H1 (cell line): ENCODE data around the gene FGF12. TPM values are rescaled to one million over a fixed set of nuclear protein-coding genes. Genes with fewer than 3 reads are reported as not detected.

Experiments
- CTCF ChIA-PET: fragments of 300-600 bp; sonication (Branson Sonifier 250); formaldehyde crosslinking; loops from one replicate; lab custom pipeline; 2021; ENCODE audit not compliant: partially characterized antibody; lab: Charles Lee
- POLR2A ChIA-PET: fragments of 300-600 bp; sonication (Branson Sonifier 250); formaldehyde crosslinking; loops from one replicate; lab custom pipeline; 2021; ENCODE audit warnings: inconsistent platforms; ENCODE audit not compliant: partially characterized antibody; lab: Charles Lee
- DNase-seq, 2 experiments: peaks; one replicate each; pipeline versions ENCODE4 v3.0.0 to v3.0.0-alpha.2; 2010 to 2022; ENCODE audit warnings: low spot score in 2 of 2, low read depth in 1 of 2, mixed read lengths in 1 of 2
- FAIRE-seq: peaks from 2 replicates; lab custom pipeline; 2011; peaks lifted over from hg19 to GRCh38; lab: Jason Lieb, UNC
- H2AFZ ChIP-seq: 2 replicates; pipeline ENCODE4 v1.8.1; 2012; ENCODE audit warnings: low read length, inconsistent platforms
- H2AK5ac ChIP-seq: 2 replicates; pipeline ENCODE4 v1.6.1; 2013; ENCODE audit warnings: low read depth, low read length
- H2BK120ac ChIP-seq: replicated peaks from 2 replicates; pipeline ENCODE3; 2013; ENCODE audit warnings: low read depth, low read length, inconsistent platforms
- H2BK12ac ChIP-seq: 2 replicates; pipeline ENCODE4 v1.6.1; 2013; ENCODE audit warnings: low read depth, low read length
- H2BK15ac ChIP-seq: 2 replicates; pipeline ENCODE4 v1.6.1; 2013; ENCODE audit warnings: low read length
- H2BK20ac ChIP-seq: 2 replicates; pipeline ENCODE4 v1.6.1; 2013; ENCODE audit warnings: low read length
- H2BK5ac ChIP-seq: 2 replicates; pipeline ENCODE4 v1.6.1; 2013; ENCODE audit warnings: low read depth, low read length
- H3K14ac ChIP-seq: 2 replicates; pipeline ENCODE4 v1.6.1; 2013; ENCODE audit warnings: inconsistent platforms; ENCODE audit not compliant: insufficient read length
- H3K18ac ChIP-seq: 2 replicates; pipeline ENCODE4 v1.6.1; 2013; ENCODE audit warnings: low read length; ENCODE audit errors: extremely low read depth
- H3K23ac ChIP-seq: 2 replicates; pipeline ENCODE4 v1.6.1; 2013; ENCODE audit warnings: inconsistent platforms; ENCODE audit not compliant: insufficient read length
- H3K23me2 ChIP-seq: 2 replicates; pipeline ENCODE4 v1.6.1; 2013; ENCODE audit warnings: low read depth, low read length
- H3K27ac ChIP-seq: 2 replicates; pipeline ENCODE4 v1.6.1; 2011; ENCODE audit warnings: low read depth, low read length, inconsistent platforms
- H3K27me3 ChIP-seq, 4 experiments: replicated peaks in 1 of 4; 1 replicate in 1 of 4; 2 replicates in 3 of 4; pipeline versions ENCODE4 v1.6.1 to v1.8.1; 2011 to 2013; ENCODE audit warnings: low read length in 3 of 4, mild to moderate bottlenecking in 3 of 4, inconsistent platforms in 2 of 4, mixed read lengths in 2 of 4, moderate library complexity in 1 of 4; ENCODE audit not compliant: control insufficient read depth in 3 of 4, insufficient read depth in 3 of 4; ENCODE audit errors: extremely low read depth in 1 of 4
- H3K36me3 ChIP-seq, 4 experiments: 2 replicates each; pipeline versions ENCODE4 v1.6.1 to v1.8.1; 2011 to 2013; ENCODE audit warnings: mild to moderate bottlenecking in 4 of 4, low read length in 3 of 4, moderate library complexity in 2 of 4, control low read depth in 1 of 4, inconsistent platforms in 1 of 4; ENCODE audit not compliant: insufficient read depth in 4 of 4, control insufficient read depth in 2 of 4
- H3K4ac ChIP-seq: replicated peaks from 2 replicates; pipeline ENCODE3; 2013; ENCODE audit warnings: low read length, low read depth, mixed read lengths, inconsistent platforms; ENCODE audit not compliant: insufficient read length
- H3K4me1 ChIP-seq, 4 experiments: replicated peaks in 1 of 4; 1 replicate in 1 of 4; 2 replicates in 3 of 4; pipeline versions ENCODE4 v1.6.1 to v1.8.1; 2011 to 2013; ENCODE audit warnings: low read length in 3 of 4, inconsistent platforms in 2 of 4, mixed read lengths in 1 of 4; ENCODE audit not compliant: insufficient read depth in 4 of 4, control insufficient read depth in 3 of 4
- H3K4me2 ChIP-seq, 2 experiments: 2 replicates each; pipeline versions ENCODE4 v1.6.1 to v1.8.1; 2011 to 2013; ENCODE audit warnings: low read depth in 2 of 2, low read length in 2 of 2, control low read depth in 1 of 2, inconsistent platforms in 1 of 2, mild to moderate bottlenecking in 1 of 2; ENCODE audit not compliant: insufficient read depth in 1 of 2
- H3K4me3 ChIP-seq, 4 experiments: fragments of 200-600, 300-600 bp in 1 of 4; sonication (generic), shearing (Covaris generic), sonication (Bioruptor Twin) in 1 of 4; 2 replicates each; pipeline versions ENCODE4 v1.5.1 to v1.8.1; 2011 to 2016; ENCODE audit warnings: low read length in 4 of 4, low read depth in 3 of 4, control low read depth in 2 of 4, inconsistent platforms in 2 of 4, mild to moderate bottlenecking in 2 of 4, mixed read lengths in 1 of 4, moderate library complexity in 1 of 4; ENCODE audit not compliant: insufficient read depth in 2 of 4; ENCODE audit errors: extremely low read depth in 1 of 4
- H3K56ac ChIP-seq: replicated peaks from 2 replicates; pipeline ENCODE3; 2013; ENCODE audit warnings: low read depth, mild to moderate bottlenecking, mixed read lengths, low read length, inconsistent platforms; ENCODE audit not compliant: insufficient read length
- H3K79me1 ChIP-seq: 2 replicates; pipeline ENCODE4 v1.6.1; 2013; ENCODE audit warnings: low read depth, low read length, control low read depth
- H3K79me2 ChIP-seq, 2 experiments: 2 replicates each; pipeline versions ENCODE4 v1.6.1 to v1.8.1; 2012 to 2013; ENCODE audit warnings: low read length in 2 of 2, mild to moderate bottlenecking in 2 of 2, inconsistent platforms in 1 of 2; ENCODE audit not compliant: insufficient read depth in 2 of 2, control insufficient read depth in 1 of 2
- H3K9ac ChIP-seq, 4 experiments: replicated peaks in 1 of 4; 1 replicate in 1 of 4; 2 replicates in 3 of 4; pipeline versions ENCODE4 v1.6.1 to v1.8.1; 2011 to 2013; ENCODE audit warnings: low read depth in 3 of 4, low read length in 3 of 4, control low read depth in 2 of 4, mild to moderate bottlenecking in 2 of 4, moderate library complexity in 2 of 4, inconsistent platforms in 1 of 4; ENCODE audit errors: extremely low read depth in 1 of 4
- H3K9me3 ChIP-seq, 2 experiments: 2 replicates each; pipeline versions ENCODE4 v1.6.1 to v1.8.1; 2012 to 2013; ENCODE audit warnings: mild to moderate bottlenecking in 2 of 2, moderate library complexity in 2 of 2, control low read depth in 1 of 2, inconsistent platforms in 1 of 2, low read depth in 1 of 2, low read length in 1 of 2, mixed read lengths in 1 of 2; ENCODE audit not compliant: insufficient read depth in 2 of 2
- H4K20me1 ChIP-seq, 2 experiments: replicated peaks in 1 of 2; 2 replicates each; pipeline versions ENCODE3 to v1.8.1; 2011 to 2013; ENCODE audit warnings: inconsistent platforms in 2 of 2, low read length in 2 of 2, mild to moderate bottlenecking in 1 of 2; ENCODE audit not compliant: insufficient read depth in 2 of 2, control insufficient read depth in 1 of 2
- H4K5ac ChIP-seq: 2 replicates; pipeline ENCODE4 v1.6.1; 2013; ENCODE audit warnings: low read length, low read depth, mixed read lengths, inconsistent platforms; ENCODE audit not compliant: insufficient read length
- H4K8ac ChIP-seq: 2 replicates; pipeline ENCODE4 v1.8.0; 2013; ENCODE audit warnings: mild to moderate bottlenecking, moderate library complexity, low read length, inconsistent platforms; ENCODE audit not compliant: insufficient read depth; ENCODE audit errors: extremely low read depth
- H4K91ac ChIP-seq: replicated peaks from 2 replicates; pipeline ENCODE3; 2013; ENCODE audit warnings: low read length, mixed read lengths, inconsistent platforms; ENCODE audit not compliant: insufficient read length
- ATF2 ChIP-seq: IDR thresholded peaks from 2 replicates; pipeline ENCODE4 v1.6.1; 2012; ENCODE audit warnings: low read length, inconsistent platforms
- ATF3 ChIP-seq: IDR thresholded peaks from 2 replicates; pipeline ENCODE4 v1.6.1; 2011; ENCODE audit warnings: low read depth, mild to moderate bottlenecking, low read length; ENCODE audit not compliant: insufficient read depth
- KDM5A ChIP-seq: fragments of 200-600 bp; IDR thresholded peaks from 2 replicates; pipeline ENCODE4 v1.7.1; 2012; ENCODE audit warnings: mild to moderate bottlenecking, low read length, inconsistent platforms, mixed read lengths
- POU5F1 ChIP-seq: IDR thresholded peaks from 2 replicates; pipeline ENCODE4 v1.6.1; 2011; ENCODE audit warnings: low read depth, mild to moderate bottlenecking, low read length, moderate library complexity
- RAD21 ChIP-seq, 2 experiments: IDR thresholded peaks in 1 of 2; conservative IDR thresholded peaks in 1 of 2; 2 replicates each; pipeline ENCODE4 v1.6.1; 2011; ENCODE audit warnings: low read depth in 2 of 2, low read length in 2 of 2, improper control_type of control experiment in 1 of 2, inconsistent platforms in 1 of 2, mild to moderate bottlenecking in 1 of 2, moderate library complexity in 1 of 2
- SP1 ChIP-seq: IDR thresholded peaks from 2 replicates; pipeline ENCODE4 v1.6.1; 2011; ENCODE audit warnings: low read depth, low read length
- WGBS, 2 experiments: shearing (Covaris generic) in 1 of 2; methylation state at CpG; one replicate each; pipeline versions ENCODE4 v1.1.6 to v1.1.7; 2013 to 2015; ENCODE audit warnings: low lambda C conversion rate in 2 of 2, mixed read lengths in 2 of 2, inconsistent platforms in 1 of 2, low coverage in 1 of 2, missing lambda C conversion rate in 1 of 2; ENCODE audit not compliant: insufficient replicate concordance in 2 of 2, insufficient coverage in 1 of 2, insufficient read length in 1 of 2; ENCODE audit errors: extremely low coverage in 1 of 2, missing lambda C conversion rate in 1 of 2; 5-methylcytosine and 5-hydroxymethylcytosine counted together
- polyA plus RNA-seq, 7 experiments: library from polyadenylated mRNA; depleted of rRNA in 3 of 7; stranded (reverse) in 5 of 7; unstranded in 2 of 7; fragments of >200 nt in 5 of 7; fragments of 200-250 nt in 2 of 7; gene quantifications; 1 replicate in 5 of 7; 2 replicates in 1 of 7; 4 replicates in 1 of 7; pipeline versions ENCODE4 v1.2.1 to v1.2.3, GENCODE V29; 2011 to 2013; ENCODE audit warnings: missing spikeins in 2 of 7, mixed read lengths in 2 of 7
- total RNA-seq: library from RNA; stranded (reverse); fragmentation: NEBNext Ultra II Directional; extraction: Animal tissue kit (Norgen Biotek cat#: 25700); gene quantifications from 2 replicates; pipeline ENCODE4 v1.2.1, GENCODE V29; 2021

The FGF12 gene
- total and polyA plus RNA-seq, 2 of the 8 experiments (the other 6 are each of a cell fraction or from before 2014, with no cell fraction given): 4.1 to 16.6 TPM

DNA sequence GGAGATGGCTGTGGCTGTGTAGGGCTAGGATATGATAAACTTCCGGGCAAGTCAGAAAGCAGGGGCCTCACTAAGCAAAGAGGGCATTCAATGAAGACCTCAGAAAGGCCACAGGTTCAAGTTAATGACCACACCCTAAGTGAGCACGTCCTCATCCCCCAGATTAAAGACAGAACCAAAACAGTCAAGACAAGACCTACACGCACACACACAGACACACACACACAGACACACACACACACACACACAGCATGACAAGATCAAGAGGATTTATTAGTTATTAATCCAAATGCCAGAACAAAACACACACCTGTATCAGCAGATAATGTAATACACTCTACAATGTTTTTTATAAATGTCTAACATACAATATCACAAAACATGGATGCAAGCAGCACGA, 546.2 kb downstream of the FGF12 start:
- FAIRE-seq: no peak

More for the DNA sequence above, 546.2 kb downstream of the FGF12 start:
- no peak for TF ChIP-seq POU5F1
- TF ChIP-seq SP1: no peak
- TF ChIP-seq ATF3: no peak
- no peak for TF ChIP-seq RAD21 (IDR thresholded peaks at IDR 0.05 in 1 of 2, conservative IDR thresholded peaks at IDR 0.05 in 1 of 2; ENCODE audit: low read depth in 2 of 2, low read length in 2 of 2)
- no peak for TF ChIP-seq KDM5A
- TF ChIP-seq ATF2: no peak
- Histone ChIP-seq H3K9ac (no peak overlapping the region), H3K4me2 (no peak overlapping the region), H3K14ac (no peak overlapping the region), H3K79me2 (no peaks in the 10 kb centered on the region), H3K27me3 (peaks cover 8 to 36% (median 26%) of the 10 kb centered on the region in 4 experiments; a peak in 6 of 7 replicates), H3K9me3 (no peaks in the 10 kb centered on the region), H2AFZ (no peak overlapping the region), H2AK5ac (no peak overlapping the region), H4K8ac (no peak overlapping the region), H2BK120ac (no peak overlapping the region), H3K27ac (no peak overlapping the region), H3K23ac (no peak overlapping the region), H3K23me2 (no peaks in the 10 kb centered on the region), H3K56ac (no peak overlapping the region), H3K18ac (no peak overlapping the region; the same call in 1 of the 2 replicates), H3K4me1 (peaks cover 0 to 3% (median 0%) of the 10 kb centered on the region in 4 experiments; a peak in 1 of 7 replicates), H3K4me3 (no peak overlapping the region), H3K36me3 (no peaks in the 10 kb centered on the region), H3K79me1 (no peaks in the 10 kb centered on the region), H4K91ac (no peak overlapping the region), H4K5ac (no peak overlapping the region), H2BK5ac (no peak overlapping the region), H4K20me1 (no peaks in the 10 kb centered on the region), H3K4ac (no peak overlapping the region), H2BK12ac (no peak overlapping the region), H2BK20ac (no peak overlapping the region), H2BK15ac (no peak overlapping the region)
- ChIA-PET CTCF (no interaction called here), POLR2A (no interaction called here)
- no peak for DNase-seq
- 87% methylated on average over 4 of the region's 4 CpGs; no CpG with 5 or more reads in 1 of the 2 experiments for WGBS, 2 experiments
